DMS53 (cell line): Measurements from ENCODE around the gene RAB27A.
"Not testable (repeated sequence)": the region's sequence is repeated elsewhere in the genome, so short reads cannot be mapped to it uniquely, and the experiment has no call there.

ENCODE experiments used
- DNase-seq: peaks from one replicate; lab custom pipeline; 2025; lab: John Stamatoyannopoulos, UW

Gene RAB27A

DNA sequence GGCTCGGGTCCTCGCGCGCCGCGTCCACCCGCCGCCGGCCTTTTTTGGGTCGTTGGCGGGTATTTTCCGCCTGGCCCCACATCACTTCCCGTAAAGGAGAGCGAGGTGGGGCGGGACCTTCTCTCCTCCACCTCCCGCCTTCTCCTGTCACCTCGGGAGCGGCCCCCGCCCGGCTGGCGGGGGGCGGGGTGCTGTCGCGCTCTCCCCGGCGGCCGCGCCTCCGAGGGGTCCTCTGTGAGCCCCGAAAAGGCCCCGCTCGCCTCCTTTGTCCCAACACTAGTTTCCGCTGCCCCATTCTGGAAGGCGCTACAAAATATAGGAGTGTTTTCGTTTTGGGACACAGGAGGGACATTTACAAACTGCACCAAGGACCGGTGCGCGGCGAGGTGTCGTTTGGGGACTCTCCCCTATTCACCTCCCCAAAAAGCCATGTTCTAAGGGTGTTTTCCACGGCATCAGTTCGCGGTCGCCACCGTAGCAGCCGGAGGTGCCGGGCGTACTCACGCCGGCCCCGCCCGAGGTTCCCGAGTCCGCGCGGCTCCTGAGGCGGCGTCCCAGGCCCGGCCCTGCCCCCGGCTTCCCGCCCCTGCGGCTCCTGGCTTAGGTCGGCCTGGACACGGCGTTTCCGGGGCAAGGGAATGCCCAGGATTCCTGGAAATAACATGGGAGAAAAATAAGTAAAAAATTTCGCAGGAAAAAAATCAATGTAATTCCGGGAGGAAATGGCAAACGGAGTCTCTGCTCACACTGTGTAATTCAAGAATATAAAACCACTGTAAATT lies at the start of gene RAB27A:
Gene RAB27A (minus strand): TSS at position 68 of the 782 bp plus-strand sequence. CDS start 54,879 bp downstream, outside the sequence.
- DNase-seq: peak; percentile 88

DNA sequence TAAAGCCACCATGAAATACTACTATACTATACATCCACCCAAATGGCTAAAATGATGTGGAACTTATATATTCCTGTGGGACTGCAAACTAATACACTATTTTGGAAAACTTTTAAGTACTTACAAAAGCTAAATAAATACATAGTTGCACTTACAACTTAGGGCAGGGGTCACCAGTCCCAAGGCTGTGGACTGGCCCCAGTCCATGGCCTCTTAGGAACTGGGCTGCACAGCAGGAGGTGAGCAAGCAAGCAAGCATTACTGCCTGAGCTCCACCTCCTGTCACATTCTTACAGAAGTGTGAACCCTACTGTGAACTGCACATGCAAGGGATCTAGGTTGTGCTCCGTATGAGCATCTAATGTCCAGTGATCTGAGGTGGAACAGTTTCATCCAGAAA lies 47.5 kb upstream of the RAB27A start:
- DNase-seq: no peak

DNA sequence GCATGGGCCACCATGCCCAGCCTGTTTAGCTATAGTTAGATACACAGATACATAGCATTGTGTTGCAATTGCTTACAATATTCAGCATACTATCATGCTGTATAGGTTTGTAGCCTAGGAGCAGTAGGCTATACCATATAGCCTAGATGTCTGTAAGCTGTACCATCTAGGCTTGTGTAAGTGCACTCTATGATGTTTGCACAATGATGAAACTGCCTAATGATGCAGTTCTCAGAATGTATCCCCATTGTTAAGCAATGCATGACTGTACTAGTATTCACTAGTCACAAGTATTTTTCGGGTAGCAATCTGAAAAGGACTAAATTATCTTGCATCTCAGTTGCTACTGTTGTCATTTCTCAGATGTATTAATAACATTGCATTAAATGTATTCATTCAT lies 45.4 kb upstream of the RAB27A start:
- peak; percentile 8 for DNase-seq

DNA sequence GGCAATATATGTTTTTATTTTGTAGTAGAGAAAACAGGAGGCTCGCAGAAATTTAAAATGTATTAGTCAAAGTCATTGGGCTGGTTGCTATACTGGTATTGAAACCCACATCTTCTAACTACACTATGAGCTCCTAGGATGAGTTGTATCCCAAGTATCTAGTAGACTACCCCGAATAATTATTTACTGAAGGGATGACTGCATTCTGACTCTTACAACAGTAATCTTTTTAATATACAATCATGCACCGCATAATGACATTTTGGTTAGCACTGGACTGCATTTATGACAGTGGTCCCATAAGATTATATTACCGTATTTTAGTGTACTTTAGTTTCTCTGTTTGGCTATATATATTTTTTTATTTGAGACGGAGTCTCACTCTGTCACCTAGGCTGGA lies 44.8 kb upstream of the RAB27A start:
- no peak for DNase-seq

DNA sequence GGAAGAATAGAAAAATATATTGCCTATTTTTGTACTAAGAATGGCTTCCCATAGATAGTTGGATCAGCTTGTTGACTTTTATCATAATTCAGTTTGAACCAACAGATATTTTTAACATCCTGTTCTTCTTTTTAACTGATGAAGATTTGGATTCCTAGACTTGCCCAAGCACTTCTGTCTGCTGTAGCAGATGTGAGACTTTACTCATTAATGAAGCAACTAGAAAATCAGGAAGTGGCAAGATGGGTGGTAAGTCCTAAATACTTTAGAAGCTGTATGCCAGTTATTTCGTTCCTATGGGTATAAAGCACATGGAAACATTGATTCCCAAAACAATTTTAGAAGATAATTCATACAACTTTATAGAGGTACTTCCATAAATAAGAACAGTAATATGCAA lies 37.8 kb upstream of the RAB27A start:
- no peak for DNase-seq

DNA sequence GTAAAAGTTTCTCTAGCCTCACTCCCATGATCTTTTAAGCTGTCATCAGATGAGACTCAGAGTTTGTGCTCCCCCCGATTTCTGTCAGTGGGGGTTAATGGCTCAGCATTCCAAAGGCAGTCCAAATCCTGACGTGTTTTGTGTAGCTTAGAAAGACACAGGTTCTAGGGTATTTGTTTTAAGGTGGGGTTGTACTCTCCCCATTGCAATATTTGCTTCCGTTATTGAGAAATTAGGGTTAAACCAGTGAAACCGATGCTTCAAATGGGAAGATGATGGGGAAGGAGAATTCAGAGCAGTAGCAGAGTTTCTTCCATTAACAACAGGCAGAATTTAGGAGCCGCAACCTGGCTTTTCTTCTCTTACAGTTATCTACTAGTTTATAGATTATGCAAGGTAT lies 32.9 kb upstream of the RAB27A start:
- DNase-seq: no peak

DNA sequence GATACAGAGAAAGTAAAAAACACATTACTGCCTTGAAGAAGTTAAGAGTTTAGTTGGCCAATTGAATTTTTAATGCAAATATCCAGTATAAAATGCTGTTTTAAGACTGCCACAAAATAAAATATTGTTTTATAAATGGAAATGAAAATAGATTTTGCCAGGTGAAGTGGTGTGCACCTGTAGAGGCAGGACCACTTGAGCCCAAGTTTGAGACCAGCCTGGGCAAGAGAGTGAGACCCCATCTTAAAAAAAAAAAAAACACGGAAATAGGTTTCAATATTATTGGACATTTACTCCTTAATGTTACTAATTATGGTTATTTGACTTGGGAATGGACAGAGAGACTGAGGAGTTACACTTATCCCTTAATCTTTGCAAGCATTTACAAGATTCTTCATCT lies 31.4 kb upstream of the RAB27A start:
- DNase-seq: no peak

DNA sequence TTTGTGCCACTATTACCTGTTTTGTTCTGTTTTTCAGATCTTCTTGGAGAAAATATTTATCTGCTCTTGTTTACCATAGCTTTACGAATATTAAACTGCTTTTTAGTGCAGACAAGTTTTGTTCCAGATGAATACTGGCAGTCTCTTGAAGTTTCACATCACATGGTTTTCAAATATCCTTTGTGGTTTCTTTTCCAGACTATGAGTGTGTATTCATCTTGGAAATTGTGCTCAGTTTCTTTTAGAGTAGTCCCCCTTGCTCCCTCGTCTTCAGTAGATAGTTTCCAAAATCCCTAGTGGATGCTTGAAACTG lies 30.6 kb upstream of the RAB27A start:
- no peak for DNase-seq

DNA sequence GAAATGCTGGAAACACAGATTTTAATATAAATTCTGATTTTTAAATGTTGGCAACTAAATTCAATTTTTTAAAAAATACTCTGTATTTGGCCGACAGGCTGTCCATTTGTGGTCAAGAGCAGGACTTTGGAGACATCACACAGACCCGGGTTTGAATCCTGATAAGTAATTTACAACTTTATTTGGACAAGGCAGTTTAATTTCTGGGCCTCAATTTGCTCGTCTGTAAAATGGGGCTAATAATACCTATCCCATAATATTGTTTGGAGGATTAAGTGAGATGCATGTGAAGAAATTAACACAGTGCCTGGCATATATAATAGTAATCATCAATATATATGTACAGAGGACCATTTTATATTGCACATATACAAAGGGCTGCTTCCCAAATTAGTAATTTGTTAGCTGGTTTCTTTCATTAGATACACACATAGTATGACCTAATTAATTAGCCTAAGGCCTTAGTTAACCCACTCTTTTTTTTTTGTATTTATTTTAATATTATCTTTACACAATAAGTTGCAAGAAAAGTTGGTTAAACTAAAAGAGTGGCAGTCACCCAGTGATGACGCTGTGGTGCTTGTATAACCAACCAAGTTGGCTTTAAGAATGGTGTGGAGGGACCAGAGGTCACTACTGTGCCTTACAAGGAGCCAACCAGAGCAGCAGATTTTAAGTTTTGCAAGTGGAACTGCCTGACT lies 30.1 kb upstream of the RAB27A start:
- DNase-seq: no peak

DNA sequence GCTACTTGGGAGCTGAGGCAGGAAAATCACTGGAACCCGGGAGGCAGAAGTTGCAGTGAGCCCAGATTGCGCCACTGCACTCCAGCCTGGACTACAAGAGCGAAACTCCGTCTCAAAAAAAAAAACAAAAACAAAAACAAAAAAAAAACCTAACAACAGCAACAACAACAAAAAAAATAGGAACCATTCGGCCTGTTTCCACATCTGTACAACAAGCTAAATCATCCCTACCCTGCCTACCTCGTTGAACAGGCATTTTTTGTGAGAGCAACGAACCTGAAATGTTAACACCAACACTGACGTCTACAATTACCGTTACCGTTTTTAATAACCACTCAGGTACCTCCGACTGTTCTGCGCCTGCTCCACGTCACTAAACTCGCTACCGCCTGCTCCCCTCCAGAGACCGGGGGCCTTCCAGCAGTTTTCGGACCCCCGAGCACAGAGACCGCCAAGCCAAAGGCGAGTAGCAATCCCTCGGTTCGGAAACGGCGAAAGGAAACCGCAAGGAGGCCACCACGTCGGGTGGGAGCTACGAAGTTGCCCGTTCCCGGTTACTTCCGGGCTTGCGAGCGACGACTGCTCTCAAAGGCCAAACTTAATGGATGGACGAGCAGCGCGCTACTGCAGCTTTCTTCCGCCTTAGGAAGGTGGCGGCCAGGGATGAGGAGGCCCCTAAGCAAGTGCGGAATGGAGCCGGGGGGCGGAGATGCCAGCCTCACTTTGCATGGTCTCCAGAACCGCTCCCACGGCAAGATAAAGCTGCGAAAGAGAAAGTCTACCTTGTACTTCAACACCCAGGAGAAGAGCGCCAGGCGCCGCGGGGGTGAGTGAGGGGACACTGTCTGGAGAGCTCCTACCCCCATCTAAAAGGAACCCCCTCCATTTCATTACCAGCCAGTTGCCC lies 29.2 kb upstream of the RAB27A start, which contains the start of the genes PIGB and PIGBOS1:
Gene PIGB (plus strand): TSS at position 635 of the 907 bp plus-strand sequence. CDS start 29 bp downstream, at position 664.
Gene PIGBOS1 (minus strand): TSS at position 536 of the 907 bp plus-strand sequence. CDS start 1,331 bp downstream, outside the sequence.
- peak; percentile 93 for DNase-seq

DNA sequence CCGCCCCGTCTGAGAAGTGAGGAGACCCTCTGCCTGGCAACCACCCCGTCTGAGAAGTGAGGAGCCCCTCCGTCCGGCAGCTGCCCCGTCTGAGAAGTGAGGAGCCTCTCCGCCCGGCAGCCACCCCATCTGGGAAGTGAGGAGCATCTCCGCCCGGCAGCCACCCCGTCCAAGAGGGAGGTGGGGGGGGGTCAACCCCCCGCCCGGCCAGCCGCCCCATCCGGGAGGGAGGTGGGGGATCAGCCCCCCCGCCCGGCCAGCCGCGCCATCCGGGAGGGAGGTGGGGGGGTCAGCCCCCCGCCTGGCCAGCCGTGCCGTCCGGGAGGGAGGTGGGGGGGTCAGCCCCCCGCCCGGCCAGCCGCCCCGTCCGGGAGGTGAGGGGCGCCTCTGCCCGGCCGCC lies 13.2 kb upstream of the RAB27A start:
- not testable (repeated sequence) for DNase-seq

DNA sequence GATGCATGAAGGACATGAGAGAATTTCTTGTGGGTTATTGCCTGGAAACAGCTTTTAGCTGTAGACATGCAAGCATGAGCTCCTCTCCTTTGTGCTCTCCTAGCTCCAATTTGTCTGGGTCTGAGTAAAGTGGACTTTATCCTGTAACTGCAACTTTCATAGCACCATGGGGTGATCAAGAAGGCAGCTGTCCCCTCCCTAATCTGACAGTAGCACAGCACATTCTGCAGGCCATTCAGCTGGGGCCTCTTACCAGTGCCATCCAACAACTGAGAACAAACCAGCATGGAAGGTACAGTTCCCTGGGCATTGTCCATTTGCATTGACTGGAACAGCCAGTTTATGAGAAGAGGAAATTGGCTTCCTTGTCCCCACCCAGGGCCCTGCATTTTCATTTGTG lies 7.7 kb upstream of the RAB27A start:
- no peak for DNase-seq

DNA sequence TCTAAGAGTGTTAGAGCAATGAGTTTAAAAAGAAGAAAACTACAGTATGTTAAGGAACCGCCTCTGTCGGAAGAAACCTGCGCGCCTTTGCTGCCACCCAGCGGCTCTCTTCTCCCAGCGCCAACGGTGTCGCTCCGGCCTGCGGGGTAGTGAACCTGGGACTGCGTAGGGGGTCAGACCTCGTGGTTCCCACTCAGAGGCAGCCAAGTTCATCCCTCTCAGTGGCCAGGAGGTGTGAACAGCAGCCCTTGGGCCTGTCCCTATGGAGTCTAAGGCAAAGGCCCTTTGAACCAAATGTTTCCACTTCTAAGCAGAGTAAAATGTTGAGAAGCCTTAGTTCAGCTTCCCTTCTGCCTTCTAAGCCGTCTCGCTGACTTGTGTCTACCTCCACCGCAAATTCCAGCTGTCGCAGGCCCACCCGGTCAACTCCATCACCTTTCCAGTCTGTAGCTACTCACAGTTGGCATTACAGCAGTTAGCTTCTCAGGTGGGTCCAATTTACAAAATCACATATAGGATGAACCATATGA lies 980 bp upstream of the RAB27A start:
- DNase-seq: peak; percentile 84

DNA sequence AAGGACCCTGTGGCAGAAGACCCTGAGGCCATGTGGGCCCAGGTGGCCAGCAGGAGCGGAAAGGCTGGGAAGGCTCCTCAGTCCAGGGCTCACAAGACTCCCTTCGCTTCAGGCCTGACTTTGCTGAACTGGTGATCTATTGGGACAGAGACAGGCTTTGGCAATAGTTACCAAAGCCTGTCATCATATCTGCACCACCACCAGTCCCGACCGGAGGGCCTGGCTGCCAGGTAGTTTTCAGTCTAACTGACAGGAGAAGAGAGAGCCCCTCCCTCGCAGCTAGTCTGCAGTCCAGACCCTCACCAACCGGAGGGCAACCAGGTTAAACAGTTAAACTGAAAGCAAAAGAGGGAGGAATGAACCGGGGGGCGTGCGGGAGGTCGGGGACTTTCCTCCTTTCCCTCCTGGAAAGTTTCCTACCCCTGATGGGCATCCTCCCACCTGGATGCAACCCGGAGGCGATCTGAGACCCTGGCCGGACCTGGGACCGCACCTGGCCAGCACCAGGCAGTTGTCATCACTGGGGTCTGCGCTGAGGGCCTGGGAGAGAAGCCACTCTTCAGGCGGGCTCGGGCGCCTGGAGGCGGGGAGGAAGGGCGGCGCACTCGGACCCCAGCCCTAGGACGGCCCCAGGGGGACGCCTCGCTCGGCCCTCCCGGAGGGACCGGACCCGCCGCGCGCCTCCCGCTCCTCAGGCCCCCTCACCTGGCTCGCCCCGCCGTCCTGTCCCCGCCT lies 435 bp downstream of the RAB27A start:
- peak; percentile 45 for DNase-seq

DNA sequence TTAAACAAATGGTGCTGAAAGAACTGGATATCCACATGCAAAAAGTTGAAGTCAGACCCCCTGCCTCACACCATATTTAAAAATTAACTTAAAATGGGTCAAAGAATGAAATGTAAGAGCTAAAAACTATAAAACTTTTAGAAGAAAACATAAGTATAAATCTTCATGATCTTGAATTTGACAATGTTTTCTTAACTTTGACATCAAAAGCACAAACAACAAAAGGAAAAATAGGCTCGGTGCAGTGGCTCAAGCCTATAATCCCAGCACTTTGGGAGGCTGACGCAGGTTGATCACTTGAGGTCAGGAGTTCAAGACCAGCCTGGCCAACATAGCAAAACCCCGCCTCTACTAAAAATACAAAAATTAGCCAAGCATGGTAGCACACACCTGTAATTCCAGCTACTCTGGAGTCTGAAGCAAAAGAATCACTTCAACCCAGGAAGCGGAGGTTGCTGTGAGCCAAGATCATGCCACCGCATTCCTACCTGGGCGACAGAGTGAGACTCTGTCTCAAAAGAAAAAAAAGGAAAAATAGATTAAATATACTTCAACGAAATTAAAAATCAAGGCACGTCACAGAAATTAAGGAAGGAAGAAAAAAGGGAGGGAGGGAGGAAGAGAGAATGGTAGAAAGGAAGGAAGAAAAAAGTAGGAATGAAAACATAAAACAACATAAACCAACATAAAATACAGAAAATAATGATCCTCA lies 1.5 kb downstream of the RAB27A start:
- DNase-seq: no peak

DNA sequence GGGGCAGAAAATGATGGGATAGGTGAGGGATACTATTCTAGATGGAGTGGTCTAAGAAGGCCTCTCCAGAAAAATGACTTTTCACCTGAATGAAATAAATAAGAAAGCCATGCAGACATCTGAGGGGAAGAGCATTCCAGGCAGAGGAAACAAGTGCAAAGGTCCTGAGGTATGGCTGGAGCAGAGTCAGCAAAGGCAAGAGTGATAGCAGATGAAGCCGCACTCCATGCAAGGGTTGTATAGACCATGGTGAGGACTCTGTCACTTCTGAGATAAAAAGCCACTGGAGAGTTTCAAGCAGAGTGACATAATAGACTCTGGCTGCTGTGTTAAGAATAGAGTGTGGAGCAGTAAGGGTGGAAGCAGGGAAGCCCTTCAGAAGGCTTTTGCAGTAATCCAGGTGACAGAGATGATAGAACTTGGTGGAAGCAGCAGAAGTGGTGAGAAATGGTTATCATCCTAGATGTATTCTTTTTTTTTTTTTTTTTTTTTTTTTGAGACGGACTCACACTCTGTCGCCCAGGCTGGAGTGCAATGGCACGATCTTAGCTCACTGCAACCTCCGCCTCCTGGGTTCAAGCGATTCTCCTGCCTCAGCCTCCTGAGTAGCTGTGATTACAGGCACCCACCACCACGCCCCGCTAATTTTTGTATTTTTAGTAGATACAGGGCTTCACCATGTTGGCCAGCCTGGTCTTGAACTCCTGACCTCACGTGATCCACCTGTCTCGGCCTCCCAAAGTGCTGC lies 3.0 kb downstream of the RAB27A start:
- not testable (repeated sequence) for DNase-seq

DNA sequence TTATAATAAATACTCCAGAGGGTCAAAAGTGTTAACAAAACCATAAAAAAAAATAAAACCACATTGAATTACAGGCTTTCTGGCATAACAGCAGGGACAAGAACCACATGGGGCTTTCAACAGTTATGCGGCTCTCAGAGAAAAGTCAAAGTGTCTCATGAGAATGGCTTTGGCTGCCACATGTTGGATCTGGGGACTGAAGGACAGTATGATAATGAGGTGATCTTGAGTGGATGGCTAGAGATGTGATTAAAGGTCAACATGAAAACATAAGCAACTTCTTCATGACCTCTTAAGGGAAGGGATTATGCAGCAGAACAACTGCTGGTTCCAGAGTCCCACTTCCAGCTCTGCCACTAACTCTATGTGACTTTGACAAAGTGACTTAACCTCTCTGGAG lies 5.2 kb downstream of the RAB27A start:
- no peak for DNase-seq

DNA sequence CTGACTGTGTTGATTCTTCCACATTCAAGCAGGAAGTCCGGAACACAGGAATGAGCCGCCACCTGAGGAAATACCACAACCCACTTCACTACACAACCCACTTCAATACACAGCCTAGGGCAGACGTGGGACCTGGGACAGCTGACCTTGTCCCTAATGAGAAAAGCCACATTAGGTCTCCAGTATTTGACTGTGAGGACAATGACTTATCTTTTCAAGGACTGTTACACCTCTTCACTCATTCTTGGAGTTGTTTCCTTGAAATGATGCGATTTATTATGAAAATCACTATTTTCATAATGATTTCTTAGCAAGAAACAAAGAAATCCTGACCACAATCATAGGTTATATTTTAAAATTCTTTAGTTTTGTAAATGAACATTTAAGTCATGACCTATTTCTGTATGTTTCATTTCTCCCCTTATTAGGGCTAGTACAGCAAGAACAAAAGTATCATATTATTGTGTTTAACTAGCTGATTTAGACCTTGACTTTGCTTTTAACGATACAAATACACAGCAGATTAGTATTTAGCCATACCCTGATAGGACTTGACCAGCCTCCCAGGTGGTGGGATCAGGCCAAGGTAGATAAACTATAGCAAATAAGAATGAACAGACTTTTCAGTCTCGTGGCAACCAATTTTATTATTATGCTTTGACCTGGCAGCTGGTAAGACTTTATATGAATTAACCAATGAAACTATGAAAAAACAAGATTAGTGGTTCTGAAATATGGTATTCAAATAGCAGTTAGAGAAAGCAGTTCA lies 6.0 kb downstream of the RAB27A start:
- DNase-seq: no peak

DNA sequence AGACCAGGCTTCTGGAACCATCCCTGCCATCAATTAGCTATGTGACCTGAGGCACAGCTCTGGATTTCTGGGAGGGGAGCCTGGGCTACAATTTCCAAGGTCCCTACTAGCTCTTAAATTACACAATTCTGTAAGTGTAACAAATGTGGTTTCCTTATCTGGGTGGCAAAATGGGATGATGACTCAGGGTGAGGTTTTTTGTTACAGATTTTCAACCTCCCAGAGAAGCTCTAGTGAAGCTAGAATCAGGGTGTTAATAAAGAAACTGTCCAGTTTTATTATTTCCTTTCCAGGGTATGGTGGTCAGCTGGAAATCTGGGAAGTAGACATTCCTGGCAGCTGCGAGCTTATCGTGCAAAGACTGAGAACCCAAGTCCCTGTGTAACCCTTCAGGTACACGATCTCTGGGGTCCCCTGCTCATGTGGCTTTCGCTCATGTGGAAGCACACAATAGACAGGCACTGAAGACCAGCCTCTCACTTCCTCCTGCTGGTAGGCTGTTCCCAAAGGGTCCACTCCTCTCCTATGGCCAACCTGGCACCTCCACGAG lies 7.3 kb downstream of the RAB27A start:
- DNase-seq: no peak
